ENCODE results near the gene KMT2E. TPM values are rescaled to one million over a fixed set of nuclear protein-coding genes. Genes with fewer than 3 reads are reported as not detected.

The KMT2E gene
- total and polyA plus RNA-seq, 2 donors (not counting 1 experiment from before 2014, with no cell fraction given), result 32.4 to 328 TPM

- Histone ChIP-seq H3K9ac (ENCODE audit: low read length) (peak overlapping the region; percentile 34), H3K4me3 (ENCODE audit: control extremely low read depth in 1 of 5, extremely low read depth in 1 of 5, insufficient read depth in 1 of 5, low read depth in 2 of 5, low read length in 4 of 5) (no peak overlapping the region), H2AFZ (ENCODE audit: insufficient read depth, low read depth, low read length, poor library complexity, severe bottlenecking) (no peak overlapping the region), H3K4me2 (replicated peaks; ENCODE audit: low read depth, low read length, poor library complexity, severe bottlenecking) (peak overlapping the region; percentile 49), H3K4me1 (ENCODE audit: control insufficient read depth in 2 of 2, insufficient read depth in 2 of 2, low read length in 2 of 2) (peaks cover 48 to 86% of the 10 kb centered on the region in 2 donors), H4K20me1 (ENCODE audit: control insufficient read depth, insufficient read depth, low read length, poor library complexity, severe bottlenecking) (peaks cover 51% of the 10 kb centered on the region), H3K27me3 (replicated peaks in 1 of 4; ENCODE audit: control extremely low read depth in 1 of 4, control insufficient read depth in 3 of 4, insufficient read depth in 4 of 4, low read length in 3 of 4) (no peaks in the 10 kb centered on the region), H3K9me3 (ENCODE audit: control extremely low read depth in 1 of 3, control insufficient read depth in 2 of 3, insufficient read depth in 1 of 3, low read length in 2 of 3) (no peaks in the 10 kb centered on the region), H3K27ac (ENCODE audit: low read length in 2 of 2) (peak overlapping the region in 1 of 2 donors; percentile 64), H3K36me3 (replicated peaks in 1 of 2; ENCODE audit: control extremely low read depth in 1 of 2, control insufficient read depth in 1 of 2, extremely low read depth in 1 of 2, insufficient read depth in 2 of 2, low read length in 1 of 2) (peaks cover 0 to 1% of the 10 kb centered on the region in 2 experiments), H3K79me2 (ENCODE audit: control insufficient read depth, insufficient read depth, low read length) (peaks cover 100% of the 10 kb centered on the region)
- intact Hi-C loops (cut with micrococcal nuclease), result no loop called here
- Mint-ChIP-seq H3K4me1 (peaks cover 76% of the 10 kb centered on the region), H3K27ac (peak overlapping the region; percentile 69), H3K9me3 (ENCODE audit: insufficient read depth) (no peaks in the 10 kb centered on the region), H3K4me3 (peak overlapping the region; percentile 69), H3K27me3 (no peaks in the 10 kb centered on the region)
- ChIA-PET CTCF (interaction anchor here (1.3 kb wide), 1 partner anchor 41 kb away, joined by 3 read pairs; no protein-coding TSS in a partner anchor), POLR2A (no interaction called here)
- no peak for ATAC-seq (ENCODE audit: low read depth)
- WGBS (ENCODE audit: insufficient coverage), result no CpG with 5 or more reads among the region's 3 CpGs
- DNase-seq, result no peak
- TF ChIP-seq EZH2 (IDR thresholded peaks at IDR 0.05; ENCODE audit: borderline replicate concordance, insufficient read depth, low read depth, low read length, poor library complexity, severe bottlenecking), result no peak
- no peak for TF ChIP-seq CTCF (IDR thresholded peaks at IDR 0.05)
These were observed 8.0 kb downstream of the KMT2E start for GRCh38 chr7:105021967-105022366.

DNA sequence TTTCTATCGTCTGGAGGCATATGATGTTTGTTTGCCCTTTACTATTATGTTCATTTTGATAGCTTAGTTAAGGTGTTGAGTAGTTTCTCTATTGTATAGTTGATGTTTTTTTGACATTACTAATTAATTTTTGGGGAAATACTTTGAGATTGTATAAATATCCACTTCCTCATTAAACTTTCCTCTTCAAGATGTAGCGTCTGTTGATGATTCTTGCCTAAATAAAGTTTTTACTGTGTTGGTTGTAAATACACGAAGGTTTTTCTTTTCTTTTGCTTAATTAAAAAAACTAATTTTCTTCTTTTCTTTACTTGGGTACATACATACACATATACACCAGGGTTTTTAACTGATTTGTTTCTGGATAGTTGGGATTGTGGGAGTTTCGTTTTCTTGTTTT lies 8.5 kb downstream of the KMT2E start:
- peak overlapping the region; percentile 69 for H3K4me3 Mint-ChIP-seq
- H3K27me3 Mint-ChIP-seq, result no peaks in the 10 kb centered on the region
- Histone ChIP-seq H3K36me3 (replicated peaks in 1 of 2; ENCODE audit: control extremely low read depth in 1 of 2, control insufficient read depth in 1 of 2, extremely low read depth in 1 of 2, insufficient read depth in 2 of 2, low read length in 1 of 2) (peaks cover 0 to 1% of the 10 kb centered on the region in 2 experiments), H3K4me1 (ENCODE audit: control insufficient read depth in 2 of 2, insufficient read depth in 2 of 2, low read length in 2 of 2) (peaks cover 51 to 86% of the 10 kb centered on the region in 2 donors), H3K27ac (ENCODE audit: low read length in 2 of 2) (peak overlapping the region in 1 of 2 donors; percentile 64), H3K9ac (ENCODE audit: low read length) (peak overlapping the region; percentile 34), H3K79me2 (ENCODE audit: control insufficient read depth, insufficient read depth, low read length) (peaks cover 100% of the 10 kb centered on the region), H3K4me2 (replicated peaks; ENCODE audit: low read depth, low read length, poor library complexity, severe bottlenecking) (peak overlapping the region; percentile 49), H3K4me3 (ENCODE audit: control extremely low read depth in 1 of 5, extremely low read depth in 1 of 5, insufficient read depth in 1 of 5, low read depth in 2 of 5, low read length in 4 of 5) (no peak overlapping the region), H4K20me1 (ENCODE audit: control insufficient read depth, insufficient read depth, low read length, poor library complexity, severe bottlenecking) (peaks cover 56% of the 10 kb centered on the region), H3K27me3 (replicated peaks in 1 of 4; ENCODE audit: control extremely low read depth in 1 of 4, control insufficient read depth in 3 of 4, insufficient read depth in 4 of 4, low read length in 3 of 4) (no peaks in the 10 kb centered on the region), H3K9me3 (ENCODE audit: control extremely low read depth in 1 of 3, control insufficient read depth in 2 of 3, insufficient read depth in 1 of 3, low read length in 2 of 3) (no peaks in the 10 kb centered on the region), H2AFZ (ENCODE audit: insufficient read depth, low read depth, low read length, poor library complexity, severe bottlenecking) (no peak overlapping the region)
- no peak for TF ChIP-seq CTCF (IDR thresholded peaks at IDR 0.05)
- TF ChIP-seq EZH2 (IDR thresholded peaks at IDR 0.05; ENCODE audit: borderline replicate concordance, insufficient read depth, low read depth, low read length, poor library complexity, severe bottlenecking), result no peak
- H3K9me3 Mint-ChIP-seq (ENCODE audit: insufficient read depth), result no peaks in the 10 kb centered on the region
- peaks cover 76% of the 10 kb centered on the region for H3K4me1 Mint-ChIP-seq
- intact Hi-C loops (cut with micrococcal nuclease), result no loop called here
- no CpG with 5 or more reads among the region's 4 CpGs for WGBS (ENCODE audit: insufficient coverage)
- ATAC-seq (ENCODE audit: low read depth) (no peak), DNase-seq (no peak)
- POLR2A ChIA-PET, result interaction anchor here (0.6 kb wide), 1 partner anchor 102 kb away, joined by 3 read pairs; no protein-coding TSS in a partner anchor
- CTCF ChIA-PET, result interaction anchor here (1.3 kb wide), 1 partner anchor 41 kb away, joined by 3 read pairs; no protein-coding TSS in a partner anchor
- peak overlapping the region; percentile 69 for H3K27ac Mint-ChIP-seq
